Medulla oblongata (tissue), 1 donor: ENCODE data around the gene JPH2.
"Not testable (repeated sequence)": the region's sequence is repeated elsewhere in the genome, so short reads cannot be mapped to it uniquely, and the experiment has no call there.

Source experiments
- DNase-seq: peaks from one replicate; pipeline ENCODE4 v3.0.0-alpha.2; 2015; ENCODE audit errors: extremely low spot score

JPH2 gene

DNA sequence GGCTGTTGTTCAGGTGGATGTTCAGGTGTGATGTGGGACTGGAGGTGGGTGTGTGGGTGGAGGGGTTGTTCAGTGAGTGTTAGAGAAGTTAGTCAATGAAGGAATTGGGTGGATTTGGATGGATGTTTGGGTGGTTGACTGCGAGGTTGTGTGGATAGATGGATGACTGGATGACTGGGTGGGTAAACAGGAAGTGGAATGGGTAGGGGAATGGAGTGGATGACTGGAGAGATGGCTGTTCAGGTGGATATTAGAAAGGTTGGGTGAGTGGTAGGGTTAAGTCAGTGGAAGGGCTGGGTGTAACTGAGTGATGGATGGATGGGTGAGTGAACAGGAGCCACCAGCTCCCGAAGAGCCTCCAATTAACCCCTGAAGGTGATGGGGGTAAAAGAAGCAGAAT, 27.9 kb downstream of the JPH2 start:
- no peak for DNase-seq

- DNase-seq = no peak
These were observed 29.9 kb downstream of the JPH2 start for GRCh38 chr20:44157061-44157460.

DNA sequence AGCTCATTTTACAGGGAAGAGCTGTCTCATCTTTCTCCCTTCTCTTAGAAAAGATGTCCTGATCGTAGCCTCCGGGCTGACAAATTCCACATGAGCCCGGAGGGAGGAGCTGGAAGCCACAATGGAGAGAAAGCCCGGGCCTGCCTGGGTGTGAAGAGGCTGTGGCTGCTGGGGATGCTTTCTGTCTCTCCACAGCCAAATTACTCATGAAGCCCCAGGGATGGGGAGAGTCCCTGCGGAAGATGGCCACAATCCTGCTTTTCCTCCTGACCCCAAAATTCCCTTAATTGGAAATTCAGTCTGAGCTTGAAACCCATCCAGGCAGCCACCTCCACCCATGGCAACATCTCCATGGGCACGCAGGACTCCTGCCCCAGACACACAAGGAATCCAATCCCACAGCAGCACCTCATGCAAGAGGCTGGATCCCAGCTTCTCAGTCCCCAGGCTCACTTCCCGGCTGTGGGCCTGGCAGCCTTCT, 32.4 kb downstream of the JPH2 start:
- DNase-seq = no peak

DNA sequence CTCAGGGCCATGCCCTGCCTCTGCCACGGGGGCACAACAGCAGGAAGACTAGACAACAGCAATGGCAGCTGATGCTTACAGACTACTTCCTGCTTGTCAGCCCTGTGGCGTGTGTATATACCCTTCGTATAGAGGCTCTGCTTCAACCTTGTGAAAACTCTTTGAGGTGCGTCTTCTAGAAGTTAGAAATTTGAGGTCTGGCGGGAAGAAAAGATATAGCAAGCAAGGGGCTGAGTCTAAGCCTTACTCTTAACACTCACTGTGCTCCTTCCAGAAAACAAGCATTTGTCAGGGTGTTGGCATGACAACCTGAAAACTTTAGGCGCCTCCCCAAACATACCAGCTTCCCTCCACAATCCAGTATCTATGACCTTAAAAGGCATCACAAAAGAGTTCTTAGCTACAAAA, 33.3 kb downstream of the JPH2 start:
- DNase-seq = no peak

DNA sequence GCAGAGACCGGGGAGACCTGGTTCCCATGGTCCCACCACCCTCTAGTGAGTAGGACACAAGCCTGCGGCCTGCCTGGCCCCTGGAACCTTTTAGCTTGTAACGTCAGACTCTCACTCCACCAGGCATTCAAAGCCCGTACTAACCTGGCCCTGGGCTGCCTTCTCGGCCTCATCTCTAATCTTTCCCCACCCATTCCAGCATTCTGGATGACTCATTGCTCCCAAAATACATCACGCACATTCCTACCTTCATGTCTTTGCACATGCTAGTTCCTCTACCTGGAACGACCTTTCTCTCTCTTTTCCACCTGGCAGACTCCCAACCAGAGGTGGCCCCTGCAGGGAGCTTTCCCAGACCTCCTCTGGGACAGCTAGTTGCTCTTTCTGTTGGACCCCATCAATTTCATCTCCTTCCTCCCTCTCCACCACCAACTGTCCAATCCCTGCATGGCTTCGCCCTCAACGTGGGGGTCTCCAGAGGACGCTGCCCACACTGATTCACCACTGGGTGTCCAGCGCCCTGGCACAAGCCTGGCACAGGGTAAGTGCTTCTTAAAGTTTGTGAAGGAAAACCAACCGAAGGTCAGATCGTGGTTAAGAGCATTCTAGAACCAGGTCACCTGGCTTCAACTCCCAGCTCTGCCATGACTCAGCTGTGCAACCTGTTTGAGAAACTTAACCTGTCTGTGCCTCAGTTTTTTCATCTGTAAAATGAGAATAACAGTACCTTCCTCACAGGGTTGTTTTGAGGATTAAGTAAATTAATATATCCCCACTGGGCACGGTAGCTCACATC, 35.2 kb downstream of the JPH2 start:
- no peak for DNase-seq

- DNase-seq = no peak
These were observed 40.7 kb downstream of the JPH2 start for GRCh38 chr20:44146272-44146671.

- no peak for DNase-seq
These were observed 41.7 kb downstream of the JPH2 start for GRCh38 chr20:44145131-44145775.

DNA sequence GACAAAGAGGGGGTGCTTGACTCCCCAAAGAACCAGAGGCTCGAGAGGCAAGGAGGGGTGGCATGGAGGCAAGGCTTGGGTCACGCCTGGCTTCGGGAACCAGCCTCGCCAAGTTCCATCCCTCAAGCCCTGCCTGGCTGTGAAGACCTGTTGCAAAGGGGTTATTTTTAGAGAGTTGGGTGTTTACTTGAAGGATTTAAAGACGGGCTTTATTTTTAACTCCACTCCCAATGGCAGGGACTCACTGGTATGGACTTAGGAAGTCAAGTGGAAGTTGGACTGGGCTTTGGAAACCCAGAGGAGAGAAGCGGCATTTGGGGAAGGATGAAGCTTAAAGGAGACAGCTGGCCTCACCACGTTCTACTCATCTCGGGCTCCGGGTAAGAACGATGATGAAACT, 43.1 kb downstream of the JPH2 start:
- no peak for DNase-seq

GRCh38 chr20:44142413-44142812, 44.6 kb downstream of the JPH2 start:
- no peak for DNase-seq

GRCh38 chr20:44141873-44142272, 45.1 kb downstream of the JPH2 start:
- DNase-seq = no peak

DNA sequence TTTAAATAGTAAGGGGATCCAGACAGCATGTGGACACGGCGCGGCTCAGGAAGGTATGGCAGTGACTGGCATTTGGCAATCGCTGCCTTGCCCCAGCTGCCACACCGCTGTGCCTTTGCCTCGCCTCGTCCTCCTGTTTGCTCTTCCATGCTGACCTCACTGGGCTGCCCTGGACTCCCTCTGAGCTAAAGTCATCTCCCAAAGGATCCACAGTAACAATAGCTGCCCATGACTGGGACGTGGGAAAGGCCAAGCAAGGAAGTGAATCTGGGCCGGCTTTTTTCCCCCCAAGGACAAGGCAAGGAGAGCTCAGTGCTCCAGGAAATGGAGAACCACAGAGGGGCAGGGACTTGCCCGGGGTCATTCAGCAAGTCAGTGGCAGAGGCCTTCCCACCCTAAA, 48.1 kb downstream of the JPH2 start:
- DNase-seq = no peak

DNA sequence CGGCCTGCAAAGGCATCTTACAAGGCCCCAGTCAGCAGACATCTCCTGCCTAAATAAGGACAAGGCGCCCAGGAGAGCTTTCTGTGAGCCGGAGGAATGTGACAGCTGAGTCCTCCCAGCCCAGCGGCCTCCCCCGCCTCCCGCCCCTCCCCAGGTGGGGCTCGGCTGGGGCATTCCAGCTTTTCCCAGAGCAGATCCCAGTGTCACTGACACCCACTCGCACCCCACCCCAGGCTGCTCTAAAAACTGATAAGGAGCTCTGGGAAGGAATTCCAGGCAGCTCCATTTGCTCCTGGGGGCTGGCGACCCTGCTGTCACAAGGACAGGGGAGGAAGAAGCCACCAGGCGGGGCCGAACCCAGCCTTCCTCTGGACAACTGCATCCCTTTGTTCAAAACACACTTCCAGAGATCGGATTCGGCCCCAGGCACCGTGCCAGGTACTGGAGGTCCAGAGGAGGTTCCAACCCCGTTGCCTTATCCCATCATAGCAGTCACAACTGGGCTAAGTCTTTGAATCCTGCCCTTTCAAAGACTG, 49.7 kb downstream of the JPH2 start:
- DNase-seq = no peak

GRCh38 chr20:44136579-44137265, 50.3 kb downstream of the JPH2 start:
- no peak for DNase-seq

DNA sequence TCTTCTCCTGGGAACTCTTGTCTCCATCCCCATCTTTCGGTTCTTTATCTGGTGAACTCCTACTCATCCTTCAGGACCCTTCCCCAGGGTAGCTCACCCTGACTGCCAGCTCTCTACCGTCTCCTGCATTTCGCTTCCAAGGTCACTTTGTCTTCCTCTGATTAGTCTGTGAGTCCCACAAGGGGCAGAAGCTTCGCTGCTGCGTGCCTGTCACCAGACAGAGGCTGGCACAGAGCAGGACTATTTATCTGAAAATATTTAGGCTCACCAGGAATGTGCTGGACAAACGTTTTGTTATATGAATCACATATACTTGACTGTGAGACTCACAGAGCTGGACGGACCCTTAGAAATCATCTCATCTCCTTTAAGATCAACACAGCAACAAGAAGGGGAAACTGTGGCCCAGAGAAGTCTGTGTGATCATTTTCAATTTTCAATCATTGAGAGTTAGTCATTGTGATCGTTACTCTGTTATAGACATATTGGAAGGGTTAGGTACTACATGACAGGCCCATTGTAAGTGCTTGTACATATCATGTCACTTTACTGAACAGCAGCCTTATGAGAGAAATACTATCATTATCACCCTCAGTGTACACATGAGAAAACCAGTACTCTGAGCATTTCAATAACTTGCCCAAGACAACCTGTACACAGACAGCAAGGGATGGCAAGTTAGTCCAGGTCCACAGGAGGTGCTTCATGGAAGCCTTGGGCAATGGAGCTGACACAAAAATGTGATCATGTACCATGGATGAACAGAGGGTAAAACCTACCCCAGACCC, 51.4 kb downstream of the JPH2 start:
- no peak for DNase-seq

GRCh38 chr20:44135012-44135412, 52.0 kb downstream of the JPH2 start:
- no peak for DNase-seq

DNA sequence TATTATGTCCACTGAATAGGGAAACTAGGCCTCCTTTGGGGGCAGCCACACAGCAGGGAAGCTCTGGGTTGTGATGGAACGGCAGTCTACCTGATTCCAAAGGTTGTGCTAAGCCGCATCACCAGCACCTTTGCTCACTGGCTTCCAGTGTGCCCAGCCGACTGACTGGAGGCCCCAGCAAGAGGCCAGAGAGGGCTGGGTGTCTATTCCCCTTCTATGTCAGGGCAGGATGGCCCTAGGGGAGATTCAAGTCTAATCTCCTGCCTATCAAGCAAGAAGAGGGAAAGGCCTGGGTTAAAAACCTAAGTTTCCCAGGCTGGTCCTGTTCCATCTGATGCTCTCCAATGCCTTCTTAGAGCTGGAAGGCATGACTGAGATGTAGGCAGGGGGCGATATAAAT, 53.6 kb downstream of the JPH2 start:
- DNase-seq = no peak

DNA sequence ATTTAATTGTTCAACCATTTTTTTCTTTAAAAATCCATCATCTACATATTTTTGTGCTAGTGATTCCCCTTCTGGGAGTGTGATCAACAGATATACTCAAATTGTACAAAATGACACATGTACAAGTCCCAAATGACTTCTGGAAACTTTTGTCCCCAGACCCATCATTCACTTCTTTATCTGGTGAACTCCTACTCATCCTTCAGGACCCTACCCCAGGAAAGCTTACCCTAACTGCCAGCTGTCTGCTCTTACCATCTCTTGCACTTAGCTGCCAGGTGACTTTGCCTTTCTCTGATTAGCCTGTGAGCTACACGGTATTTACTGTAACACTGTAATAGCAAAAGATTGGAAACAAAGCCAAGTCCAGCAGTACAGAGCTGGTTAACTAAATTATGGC, 55.3 kb downstream of the JPH2 start:
- DNase-seq = no peak

GRCh38 chr20:44129911-44130718, 56.9 kb downstream of the JPH2 start:
- DNase-seq = no peak

- not testable (repeated sequence) for DNase-seq
These were observed 57.7 kb downstream of the JPH2 start for GRCh38 chr20:44129300-44129699.

- DNase-seq = no peak
These were observed 60.5 kb downstream of the JPH2 start for GRCh38 chr20:44126445-44126844.
